AG04450 (cell line): Measurements from ENCODE around the gene GALK2. TPM values are rescaled to one million over a fixed set of nuclear protein-coding genes. Genes with fewer than 3 reads are reported as not detected.
A peak's percentile ranks its signal among the peaks of the same experiment; 100 is the strongest.

ENCODE experiments used
- CTCF ChIA-PET: fragments of 300-600, 350-600 bp; formaldehyde crosslinking; extraction: SDS; loops from one replicate; lab custom pipeline; 2022; ENCODE audit warnings: antibody characterized with exemption, inconsistent platforms; lab: Charles Lee
- POLR2A ChIA-PET: fragments of 350-600 bp; formaldehyde crosslinking; extraction: SDS; loops from one replicate; lab custom pipeline; 2021; ENCODE audit warnings: antibody characterized with exemption, inconsistent platforms; lab: Yijun Ruan, JAX
- DNase-seq: peaks from one replicate; pipeline ENCODE4 v3.0.0-alpha.2; 2011; ENCODE audit warnings: low read depth, low spot score
- H3K27ac ChIP-seq: one replicate; pipeline ENCODE4 v1.5.1; 2012; ENCODE audit warnings: low read depth, low read length, control low read depth
- H3K27me3 ChIP-seq: one replicate; pipeline ENCODE4 v1.6.0; 2012; ENCODE audit warnings: low read length; ENCODE audit not compliant: control insufficient read depth, insufficient read depth
- H3K4me3 ChIP-seq: 2 replicates; pipeline ENCODE4 v1.5.1; 2011; ENCODE audit warnings: mild to moderate bottlenecking, low read depth, low read length, control low read depth
- H3K9me3 ChIP-seq: 2 replicates; pipeline ENCODE4 v1.5.1; 2012; ENCODE audit warnings: low read length; ENCODE audit not compliant: control insufficient read depth, insufficient read depth
- CTCF ChIP-seq: IDR thresholded peaks from 2 replicates; pipeline ENCODE4 v1.5.1; 2011; ENCODE audit warnings: low read depth, low read length, control low read depth, inconsistent platforms
- polyA plus RNA-seq: library from polyadenylated mRNA; depleted of rRNA; stranded (reverse); fragments of >200 nt; gene quantifications from 2 replicates; pipeline ENCODE4 v1.2.3, GENCODE V29; 2011

GALK2 gene
- polyA plus RNA-seq, 1 experiment: 32.2 TPM

GRCh38 chr15:49152552-49153312, 17.3 kb upstream of the GALK2 start:
- no peak for DNase-seq
- ChIA-PET POLR2A (no interaction called here), CTCF (no interaction called here)
- H3K27me3 ChIP-seq: no peaks in the 10 kb centered on the region
- no peak overlapping the region for H3K27ac ChIP-seq
- H3K4me3 ChIP-seq: no peak overlapping the region
- H3K9me3 ChIP-seq: no peaks in the 10 kb centered on the region; the same call in 1 of the 2 replicates
- TF ChIP-seq CTCF: no peak

- no peak for DNase-seq
- no peaks in the 10 kb centered on the region for H3K27me3 ChIP-seq
- no peak for TF ChIP-seq CTCF
- ChIA-PET POLR2A (no interaction called here), CTCF (interaction anchor here (1.9 to 3.1 kb wide), 2 partner anchors 8 to 268 kb away, joined by 15 read pairs; partner anchors contain the start of gene FGF7)
- H3K27ac ChIP-seq: no peak overlapping the region
- peak overlapping the region; percentile 99 for H3K4me3 ChIP-seq
- H3K9me3 ChIP-seq: no peaks in the 10 kb centered on the region; the same call in 1 of the 2 replicates
Measured at GRCh38 chr15:49154359-49154758, 15.7 kb upstream of the GALK2 start.

GRCh38 chr15:49154799-49155109, 15.3 kb upstream of the GALK2 start:
- CTCF ChIA-PET: interaction anchor here (1.9 to 3.1 kb wide), 2 partner anchors 9 to 268 kb away, joined by 15 read pairs; partner anchors contain the start of gene FGF7
- DNase-seq: no peak
- Histone ChIP-seq H3K4me3 (peak overlapping the region; percentile 99), H3K27me3 (no peaks in the 10 kb centered on the region), H3K9me3 (no peaks in the 10 kb centered on the region; the same call in 1 of the 2 replicates), H3K27ac (peak overlapping the region; percentile 58)
- POLR2A ChIA-PET: interaction anchor here (1.3 kb wide), 1 partner anchor 9 kb away, joined by 4 read pairs; no protein-coding TSS in a partner anchor
- no peak for TF ChIP-seq CTCF

- CTCF ChIA-PET: interaction anchor here (0.6 to 3.1 kb wide), 6 partner anchors 8 to 797 kb away, joined by 3 to 15 read pairs (median 4); partner anchors contain the start of gene FGF7
Measured at GRCh38 chr15:49155110-49155833, 14.8 kb upstream of the GALK2 start, which contains the start of gene COPS2. COPS2 (minus strand) TSS chr15:49155599; CDS start chr15:49155578, 21 bp downstream.

More at GRCh38 chr15:49155110-49155833, 14.8 kb upstream of the GALK2 start, which contains the start of gene COPS2:
- TF ChIP-seq CTCF: no peak
- H3K27me3 ChIP-seq: no peaks in the 10 kb centered on the region
- peak within 1 kb of the TSS; percentile 99 for H3K4me3 ChIP-seq
- DNase-seq: peak; percentile 97
- no peaks in the 10 kb centered on the region; the same call in 1 of the 2 replicates for H3K9me3 ChIP-seq
- H3K27ac ChIP-seq: peak within 1 kb of the TSS; percentile 58
- POLR2A ChIA-PET: interaction anchor here (0.7 to 1.3 kb wide), 6 partner anchors 10 to 266 kb away, joined by 3 to 11 read pairs (median 4); partner anchors contain the start of genes GALK2 and SECISBP2L
